CD4-positive, alpha-beta T cell (primary cell): ENCODE measurements around the gene ACTN4. TPM values are rescaled to one million over a fixed set of nuclear protein-coding genes. Genes with fewer than 3 reads are reported as not detected.

Source experiments
- ATAC-seq: fragments of 200-7000 bp; cut with Tn5 transposase; one replicate; pipeline ENCODE4 v1.10.0; 2022; ENCODE audit warnings: mild to moderate bottlenecking; ENCODE audit not compliant: poor library complexity
- CTCF ChIA-PET: fragments of 350-600 bp; sonication (Branson Sonifier 250); formaldehyde crosslinking; loops from one replicate; lab custom pipeline; 2021; ENCODE audit warnings: antibody characterized with exemption, inconsistent platforms; lab: Charles Lee
- POLR2A ChIA-PET: fragments of 350-600 bp; sonication (Branson Sonifier 250); formaldehyde crosslinking; loops from one replicate; lab custom pipeline; 2021; ENCODE audit warnings: antibody characterized with exemption, inconsistent platforms; lab: Charles Lee
- DNase-seq, 14 experiments: peaks; one replicate each; pipeline ENCODE4 v3.0.0-alpha.2; 2013 to 2020; ENCODE audit warnings: mixed read lengths in 2 of 14
- H3K27ac ChIP-seq, 2 donors: one replicate each; pipeline versions ENCODE4 v1.5.1 to v1.7.0; 2013; ENCODE audit warnings: low read length in 2 of 2, low read depth in 1 of 2, mild to moderate bottlenecking in 1 of 2
- H3K27me3 ChIP-seq, 2 experiments: 1 replicate in 1 of 2; 2 replicates in 1 of 2; pipeline versions ENCODE4 v1.6.1 to v1.7.0; 2013; ENCODE audit warnings: low read length in 2 of 2, control low read depth in 1 of 2, mild to moderate bottlenecking in 1 of 2, moderate library complexity in 1 of 2; ENCODE audit not compliant: insufficient read depth in 2 of 2, control insufficient read depth in 1 of 2
- H3K36me3 ChIP-seq: one replicate; pipeline ENCODE4 v1.6.1; 2013; ENCODE audit warnings: low read length, control low read depth; ENCODE audit not compliant: insufficient read depth
- H3K4me1 ChIP-seq: one replicate; pipeline ENCODE4 v1.6.1; 2013; ENCODE audit warnings: low read length, control low read depth; ENCODE audit not compliant: insufficient read depth
- H3K4me3 ChIP-seq: one replicate; pipeline ENCODE4 v1.5.1; 2013; ENCODE audit warnings: mild to moderate bottlenecking, low read length, moderate library complexity
- H3K9me3 ChIP-seq, 2 experiments: 1 replicate in 1 of 2; 2 replicates in 1 of 2; pipeline versions ENCODE4 v1.6.1 to v1.7.0; 2013; ENCODE audit warnings: low read length in 2 of 2, mild to moderate bottlenecking in 2 of 2, control low read depth in 1 of 2, moderate library complexity in 1 of 2; ENCODE audit not compliant: control insufficient read depth in 1 of 2, insufficient read depth in 1 of 2
- H3K27ac Mint-ChIP-seq: one replicate; pipeline ENCODE4 v1.8.0; 2020; ENCODE audit warnings: mixed read lengths
- H3K27me3 Mint-ChIP-seq: one replicate; pipeline ENCODE4 v1.8.0; 2021; ENCODE audit warnings: mixed read lengths
- H3K36me3 Mint-ChIP-seq: one replicate; pipeline ENCODE4 v1.8.0; 2021; ENCODE audit warnings: low read depth, mixed read lengths
- H3K4me1 Mint-ChIP-seq: one replicate; pipeline ENCODE4 v1.8.0; 2021; ENCODE audit warnings: low read depth, mixed read lengths
- H3K4me3 Mint-ChIP-seq: one replicate; pipeline ENCODE4 v1.8.0; 2020; ENCODE audit warnings: mild to moderate bottlenecking, mixed read lengths
- H3K9me3 Mint-ChIP-seq: one replicate; pipeline ENCODE4 v1.8.0; 2020; ENCODE audit warnings: mixed read lengths
- CTCF ChIP-seq: fragments of 200-600 bp; IDR thresholded peaks from one replicate; pipeline ENCODE4 v1.8.0; 2022; ENCODE audit warnings: antibody characterized with exemption, mild to moderate bottlenecking
- intact Hi-C, 2 experiments: fragments of 100-400 bp; cut with DNase I in 1 of 2; cut with micrococcal nuclease in 1 of 2; formaldehyde crosslinking; loops; one replicate each; pipeline versions ENCODE4 v1.15.1 to v1.9.0; 2023 to 2025; cut with DNase I, micrococcal nuclease
- total RNA-seq, 174 experiments: library from RNA in 2 of 174; stranded (reverse) in 2 of 174; gene quantifications; one replicate each; pipeline ENCODE4 v1.2.3 and lab custom pipeline; 2021 to 2026

Gene ACTN4
- total RNA-seq, 2 experiments from 2014 or later, result 70.3 to 84.0 TPM

- no peak for TF ChIP-seq CTCF
- ChIA-PET CTCF (interaction anchor here (1.1 to 2.4 kb wide), 6 partner anchors 11 to 282 kb away, joined by 3 to 13 read pairs (median 8); partner anchors contain the start of genes FAM98C, MRPS12 and SARS2), POLR2A (interaction anchor here (0.8 to 2.2 kb wide), 19 partner anchors 9 to 274 kb away, joined by 3 to 27 read pairs (median 4); partner anchors contain the start of genes ECH1, EIF3K, FAM98C and MAP4K1)
- no peaks in the 10 kb centered on the region for H3K36me3 ChIP-seq
- ATAC-seq (no peak), DNase-seq (no peak)
- Mint-ChIP-seq H3K36me3 (peaks cover 4% of the 10 kb centered on the region), H3K27ac (peak overlapping the region; percentile 75), H3K9me3 (no peaks in the 10 kb centered on the region), H3K4me3 (peak overlapping the region; percentile 85), H3K4me1 (peaks cover 37% of the 10 kb centered on the region), H3K27me3 (peaks cover 42% of the 10 kb centered on the region)
- no peaks in the 10 kb centered on the region for H3K9me3 ChIP-seq
- intact Hi-C loops, result loop anchor here (1.0 to 5.0 kb wide), 4 partner anchors 8 to 84 kb away; partner anchors contain the start of gene EIF3K (in 1 of the 2)
- H3K4me3 ChIP-seq, result peak overlapping the region; percentile 96
- H3K27ac ChIP-seq, result no peak overlapping the region
- H3K27me3 ChIP-seq, result peaks cover 3 to 9% of the 10 kb centered on the region in 2 experiments
- H3K4me1 ChIP-seq, result peaks cover 52% of the 10 kb centered on the region
Measured at GRCh38 chr19:38647966-38648768, 718 bp downstream of the ACTN4 start.

DNA sequence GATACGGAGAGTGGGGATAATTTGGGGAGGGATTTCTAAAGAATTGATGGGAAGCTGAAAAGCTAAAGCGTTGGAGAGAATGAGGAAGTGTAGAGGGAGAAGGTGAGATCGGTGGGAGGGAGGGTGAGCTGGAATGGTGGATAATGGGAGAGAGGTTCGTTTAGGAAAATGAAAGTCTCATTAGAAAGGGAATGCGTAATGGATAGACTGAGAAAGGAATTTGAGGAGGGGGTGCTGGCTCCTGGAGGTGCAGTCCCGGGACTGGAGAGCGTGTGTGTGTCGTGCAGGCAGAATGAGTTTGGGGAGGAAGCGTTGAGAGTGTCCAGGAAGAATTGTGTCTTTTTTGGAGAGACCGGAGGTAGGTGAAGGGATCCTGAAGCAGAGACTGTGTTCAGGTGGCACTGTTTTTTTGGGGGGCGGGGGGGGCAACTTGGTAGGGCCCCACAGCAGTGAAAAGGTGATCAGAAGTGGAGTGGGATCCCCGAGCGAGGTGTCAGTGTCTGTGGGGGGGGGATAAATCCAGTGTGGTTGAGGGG lies 1.4 kb downstream of the ACTN4 start:
- H3K4me1 ChIP-seq, result peaks cover 52% of the 10 kb centered on the region
- no peak for TF ChIP-seq CTCF
- peak overlapping the region; percentile 96 for H3K4me3 ChIP-seq
- ChIA-PET CTCF (interaction anchor here (0.6 to 2.4 kb wide), 4 partner anchors 12 to 896 kb away, joined by 3 to 13 read pairs (median 4); partner anchors contain the start of gene FAM98C), POLR2A (interaction anchor here (0.8 to 2.2 kb wide), 4 partner anchors 8 to 202 kb away, joined by 3 to 27 read pairs (median 6); no protein-coding TSS in a partner anchor)
- peaks cover 49% of the 10 kb centered on the region for H3K27me3 Mint-ChIP-seq
- DNase-seq (no peak), ATAC-seq (no peak)
- peaks cover 44% of the 10 kb centered on the region for H3K4me1 Mint-ChIP-seq
- peaks cover 4% of the 10 kb centered on the region for H3K36me3 Mint-ChIP-seq
- no peaks in the 10 kb centered on the region for H3K9me3 ChIP-seq
- intact Hi-C loops, result loop anchor here (2.0 to 5.0 kb wide), 2 partner anchors 20 to 83 kb away; no protein-coding TSS in a partner anchor
- no peak overlapping the region for H3K27ac Mint-ChIP-seq
- no peak overlapping the region for H3K27ac ChIP-seq
- H3K36me3 ChIP-seq, result peaks cover 2% of the 10 kb centered on the region
- no peaks in the 10 kb centered on the region for H3K9me3 Mint-ChIP-seq
- peak overlapping the region; percentile 85 for H3K4me3 Mint-ChIP-seq
- H3K27me3 ChIP-seq, result peaks cover 3 to 9% of the 10 kb centered on the region in 2 experiments
